Activated T-helper 17 cell treated with anti-CD3 and anti-CD28 coated beads, Interleukin-2, amount 50 U/mL, for 72 hours (primary cell): ENCODE results near the gene WDR87. TPM values are rescaled to one million over a fixed set of nuclear protein-coding genes. Genes with fewer than 3 reads are reported as not detected.
"Not testable (repeated sequence)": the region's sequence is repeated elsewhere in the genome, so short reads cannot be mapped to it uniquely, and the experiment has no call there.

Experiments used
- ATAC-seq: fragments of 150-1000 bp; cut with Tn5 transposase; replicated peaks from 2 replicates; pipeline ENCODE4 v1.10.0; 2021; ENCODE audit warnings: mild to moderate bottlenecking, moderate library complexity
- H3K27ac Mint-ChIP-seq: one replicate; pipeline ENCODE4 v1.8.0; 2022; ENCODE audit warnings: mixed read lengths
- H3K27me3 Mint-ChIP-seq: one replicate; pipeline ENCODE4 v1.8.0; 2022; ENCODE audit warnings: mixed read lengths
- H3K36me3 Mint-ChIP-seq: one replicate; pipeline ENCODE4 v1.8.0; 2022; ENCODE audit warnings: low read depth, mild to moderate bottlenecking, mixed read lengths
- H3K4me1 Mint-ChIP-seq: one replicate; pipeline ENCODE4 v1.8.0; 2022; ENCODE audit warnings: mixed read lengths
- H3K4me3 Mint-ChIP-seq: one replicate; pipeline ENCODE4 v1.8.0; 2022; ENCODE audit warnings: mild to moderate bottlenecking, mixed read lengths
- H3K9me3 Mint-ChIP-seq: one replicate; pipeline ENCODE4 v1.8.0; 2022; ENCODE audit warnings: mixed read lengths
- total RNA-seq, 2 donors: library from RNA; stranded (reverse); gene quantifications; one replicate each; pipeline ENCODE4 v1.2.3, GENCODE V29; 2022

WDR87 gene
- total RNA-seq, 2 donors from 2014 or later, result not detected

DNA sequence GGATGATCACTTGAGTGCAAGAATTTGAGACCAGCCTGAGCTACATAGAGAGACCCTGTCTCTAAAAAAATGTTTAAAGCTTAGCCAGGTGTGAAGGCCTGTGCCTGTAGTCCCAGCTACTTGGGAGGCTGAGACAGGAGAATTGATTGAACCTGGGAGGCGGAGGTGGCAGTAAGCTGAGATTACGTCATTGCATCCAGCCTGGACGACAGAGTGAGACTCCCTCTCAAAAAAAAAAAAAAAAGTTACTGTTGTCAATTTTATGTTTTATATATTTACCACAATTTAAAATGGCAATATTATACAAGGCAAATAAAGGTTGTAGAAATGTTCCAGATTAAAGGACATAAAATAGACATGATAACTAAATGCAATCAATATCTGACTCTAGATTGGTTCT lies 29.2 kb downstream of the WDR87 start:
- no peaks in the 10 kb centered on the region for H3K36me3 Mint-ChIP-seq
- ATAC-seq, result no peak
- no peaks in the 10 kb centered on the region for H3K4me1 Mint-ChIP-seq
- H3K9me3 Mint-ChIP-seq, result peaks cover 5% of the 10 kb centered on the region
- H3K4me3 Mint-ChIP-seq, result no peak overlapping the region
- no peak overlapping the region for H3K27ac Mint-ChIP-seq
- H3K27me3 Mint-ChIP-seq, result peaks cover 5% of the 10 kb centered on the region

GRCh38 chr19:37876032-37876431 lies 30.4 kb downstream of the WDR87 start:
- Mint-ChIP-seq H3K27ac (no peak overlapping the region), H3K4me1 (no peaks in the 10 kb centered on the region), H3K9me3 (peaks cover 5% of the 10 kb centered on the region), H3K27me3 (peaks cover 5% of the 10 kb centered on the region), H3K36me3 (no peaks in the 10 kb centered on the region), H3K4me3 (no peak overlapping the region)
- no peak for ATAC-seq

GRCh38 chr19:37874784-37875183 lies 31.6 kb downstream of the WDR87 start:
- H3K36me3 Mint-ChIP-seq, result no peaks in the 10 kb centered on the region
- H3K27ac Mint-ChIP-seq, result no peak overlapping the region
- H3K4me3 Mint-ChIP-seq, result no peak overlapping the region
- peaks cover 11% of the 10 kb centered on the region for H3K27me3 Mint-ChIP-seq
- no peaks in the 10 kb centered on the region for H3K4me1 Mint-ChIP-seq
- peaks cover 5% of the 10 kb centered on the region for H3K9me3 Mint-ChIP-seq
- no peak for ATAC-seq

DNA sequence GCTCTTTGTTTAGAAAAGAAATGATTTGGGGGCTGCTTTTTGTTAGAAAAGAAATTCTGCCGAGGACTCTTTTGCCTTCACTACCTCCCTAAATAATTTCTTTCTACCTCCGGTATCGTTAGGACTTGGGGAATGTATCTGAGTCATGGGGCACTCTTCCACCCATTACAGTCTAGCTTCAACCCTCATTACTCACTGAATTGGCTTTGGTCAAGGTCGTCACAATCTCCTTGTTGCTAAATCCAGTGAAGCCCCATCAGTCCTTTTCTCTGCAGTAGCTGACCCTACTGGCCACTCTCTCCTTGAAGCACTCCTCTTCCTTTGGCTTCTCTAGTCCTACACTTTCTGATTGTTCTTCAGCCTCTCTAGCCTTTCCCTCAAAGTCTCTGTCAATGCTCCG lies 34.0 kb downstream of the WDR87 start:
- H3K4me3 Mint-ChIP-seq, result no peak overlapping the region
- H3K9me3 Mint-ChIP-seq, result peaks cover 5% of the 10 kb centered on the region
- no peak overlapping the region for H3K27ac Mint-ChIP-seq
- ATAC-seq, result no peak
- H3K27me3 Mint-ChIP-seq, result peaks cover 20% of the 10 kb centered on the region
- no peaks in the 10 kb centered on the region for H3K4me1 Mint-ChIP-seq
- no peaks in the 10 kb centered on the region for H3K36me3 Mint-ChIP-seq

GRCh38 chr19:37869766-37870340 lies 36.5 kb downstream of the WDR87 start:
- Mint-ChIP-seq H3K4me3 (no peak overlapping the region), H3K27me3 (peaks cover 26% of the 10 kb centered on the region), H3K9me3 (peaks cover 5% of the 10 kb centered on the region), H3K27ac (no peak overlapping the region), H3K4me1 (no peaks in the 10 kb centered on the region), H3K36me3 (no peaks in the 10 kb centered on the region)
- ATAC-seq, result no peak

GRCh38 chr19:37867831-37868230 lies 38.6 kb downstream of the WDR87 start:
- H3K4me1 Mint-ChIP-seq, result no peaks in the 10 kb centered on the region
- H3K36me3 Mint-ChIP-seq, result no peaks in the 10 kb centered on the region
- peaks cover 5% of the 10 kb centered on the region for H3K9me3 Mint-ChIP-seq
- peak; percentile 19 for ATAC-seq
- H3K27ac Mint-ChIP-seq, result no peak overlapping the region
- no peak overlapping the region for H3K4me3 Mint-ChIP-seq
- H3K27me3 Mint-ChIP-seq, result peaks cover 28% of the 10 kb centered on the region

- H3K27ac Mint-ChIP-seq, H3K36me3 Mint-ChIP-seq, H3K4me1 Mint-ChIP-seq, H3K9me3 Mint-ChIP-seq, H3K4me3 Mint-ChIP-seq, ATAC-seq: not testable (repeated sequence)
- H3K27me3 Mint-ChIP-seq, result peaks cover 23% of the 10 kb centered on the region
Measured at GRCh38 chr19:37865930-37866329, 40.5 kb downstream of the WDR87 start.

DNA sequence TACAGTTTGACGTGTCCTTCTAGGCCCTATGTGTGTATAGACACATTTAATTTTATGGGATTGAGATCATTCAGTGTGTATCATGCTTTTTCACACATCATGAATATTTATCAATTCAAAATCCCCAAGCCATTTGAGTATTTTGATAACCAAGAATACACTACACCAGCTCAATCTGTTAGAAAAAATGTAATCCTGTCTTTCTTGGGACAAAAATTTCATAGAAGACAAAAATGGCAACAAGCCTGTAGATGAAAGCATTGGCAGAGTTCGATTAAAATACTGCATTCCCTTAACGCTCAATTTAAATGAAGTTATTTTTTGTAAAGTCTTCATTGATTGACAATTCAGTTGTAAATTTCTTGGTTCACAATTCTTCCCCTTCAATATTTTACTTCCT lies 41.9 kb downstream of the WDR87 start:
- Mint-ChIP-seq H3K4me1 (no peaks in the 10 kb centered on the region), H3K27me3 (peaks cover 15% of the 10 kb centered on the region)

DNA sequence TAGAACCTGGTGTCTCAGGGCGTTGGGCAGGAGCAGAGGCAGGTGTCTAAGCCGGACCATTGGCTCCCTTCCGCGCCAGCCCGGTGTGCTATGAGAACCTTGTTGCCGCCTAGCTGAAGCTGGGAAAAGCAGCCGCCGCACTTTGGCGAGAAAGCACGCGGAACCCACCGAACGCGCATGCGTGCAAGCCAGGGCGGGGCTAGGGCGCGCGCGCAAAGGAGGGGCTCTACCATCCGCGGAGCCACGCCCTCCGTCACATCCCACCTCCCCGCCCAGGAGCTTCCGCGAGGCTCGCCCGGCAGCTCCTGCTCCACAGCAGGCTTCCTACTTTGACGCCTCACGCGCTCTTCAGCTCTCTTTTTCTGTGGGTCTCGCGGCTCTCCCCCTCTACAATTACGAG lies 51.3 kb downstream of the WDR87 start:
- ATAC-seq, result no peak
- no peaks in the 10 kb centered on the region for H3K36me3 Mint-ChIP-seq
- H3K9me3 Mint-ChIP-seq, result no peaks in the 10 kb centered on the region
- no peaks in the 10 kb centered on the region for H3K4me1 Mint-ChIP-seq
- H3K4me3 Mint-ChIP-seq, result no peak overlapping the region
- H3K27ac Mint-ChIP-seq, result no peak overlapping the region
- peaks cover 9% of the 10 kb centered on the region for H3K27me3 Mint-ChIP-seq

More for the DNA sequence above, 41.9 kb downstream of the WDR87 start:
- Mint-ChIP-seq H3K4me3 (no peak overlapping the region), H3K27ac (no peak overlapping the region), H3K36me3 (no peaks in the 10 kb centered on the region), H3K9me3 (no peaks in the 10 kb centered on the region)
- no peak for ATAC-seq

DNA sequence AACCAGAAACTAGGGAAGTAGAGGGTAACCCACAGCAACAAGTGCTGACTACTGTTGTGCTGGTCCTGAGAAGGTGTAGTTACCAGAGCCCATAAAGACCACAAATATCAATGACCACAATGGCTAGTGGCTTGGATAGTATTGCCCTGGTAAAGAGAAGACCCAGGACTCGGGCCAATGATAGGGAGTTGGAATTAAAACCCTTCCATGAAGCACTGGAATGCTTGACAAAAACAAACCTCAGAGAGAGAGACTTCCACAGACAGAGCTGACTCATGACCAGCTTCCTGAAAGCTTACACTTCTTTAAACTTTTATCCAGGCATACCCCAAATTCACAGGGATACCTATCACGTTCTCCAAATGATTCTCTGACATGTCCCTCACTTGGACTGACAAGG lies 60.5 kb downstream of the WDR87 start:
- no peaks in the 10 kb centered on the region for H3K36me3 Mint-ChIP-seq
- H3K4me3 Mint-ChIP-seq, result no peak overlapping the region
- ATAC-seq, result no peak
- no peaks in the 10 kb centered on the region for H3K4me1 Mint-ChIP-seq
- no peaks in the 10 kb centered on the region for H3K9me3 Mint-ChIP-seq
- no peak overlapping the region for H3K27ac Mint-ChIP-seq
- peaks cover 6% of the 10 kb centered on the region for H3K27me3 Mint-ChIP-seq

Other genes starting within 250 kb of the WDR87 start
- 1 to 10 TPM; 4.2 to 9.4 TPM for gene ZNF607, start 186.8 kb downstream of the WDR87 start, total RNA-seq
- gene ZNF573, start 127.0 kb downstream of the WDR87 start, total RNA-seq, result 1 to 10 TPM; 4.9 to 9.8 TPM
- 10 to 100 TPM; 19.5 to 21.4 TPM for gene SIPA1L3, start 614 bp upstream of the WDR87 start, total RNA-seq